ENCODE results near the gene TBC1D1.

GRCh38 chr4:38073596-38074234, 182.8 kb downstream of the TBC1D1 start:
- TF ChIP-seq, protein P1, sequence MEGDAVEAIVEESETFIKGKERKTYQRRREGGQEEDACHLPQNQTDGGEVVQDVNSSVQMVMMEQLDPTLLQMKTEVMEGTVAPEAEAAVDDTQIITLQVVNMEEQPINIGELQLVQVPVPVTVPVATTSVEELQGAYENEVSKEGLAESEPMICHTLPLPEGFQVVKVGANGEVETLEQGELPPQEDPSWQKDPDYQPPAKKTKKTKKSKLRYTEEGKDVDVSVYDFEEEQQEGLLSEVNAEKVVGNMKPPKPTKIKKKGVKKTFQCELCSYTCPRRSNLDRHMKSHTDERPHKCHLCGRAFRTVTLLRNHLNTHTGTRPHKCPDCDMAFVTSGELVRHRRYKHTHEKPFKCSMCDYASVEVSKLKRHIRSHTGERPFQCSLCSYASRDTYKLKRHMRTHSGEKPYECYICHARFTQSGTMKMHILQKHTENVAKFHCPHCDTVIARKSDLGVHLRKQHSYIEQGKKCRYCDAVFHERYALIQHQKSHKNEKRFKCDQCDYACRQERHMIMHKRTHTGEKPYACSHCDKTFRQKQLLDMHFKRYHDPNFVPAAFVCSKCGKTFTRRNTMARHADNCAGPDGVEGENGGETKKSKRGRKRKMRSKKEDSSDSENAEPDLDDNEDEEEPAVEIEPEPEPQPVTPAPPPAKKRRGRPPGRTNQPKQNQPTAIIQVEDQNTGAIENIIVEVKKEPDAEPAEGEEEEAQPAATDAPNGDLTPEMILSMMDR (IDR thresholded peaks at IDR 0.05 in 4 of 5, conservative IDR thresholded peaks at IDR 0.05 in 1 of 5): no peak
- no peak for TF ChIP-seq POLR2A (IDR thresholded peaks at IDR 0.05)
